Coronary artery (tissue), 2 donors: Measurements from ENCODE around the gene GIGYF1.

Experiments
- DNase-seq: peaks from one replicate; pipeline ENCODE4 v3.0.0-alpha.2; 2017; ENCODE audit warnings: low spot score
- H3K27ac ChIP-seq, 2 donors: fragments of 200-600 bp; sonication (generic); one replicate each; pipeline ENCODE4 v1.5.1; 2016 to 2019
- H3K4me3 ChIP-seq: fragments of 200-600 bp; sonication (generic); 2 replicates; pipeline ENCODE4 v1.5.1; 2016; ENCODE audit warnings: mild to moderate bottlenecking, moderate library complexity
- CTCF ChIP-seq: fragments of 200-600 bp; sonication (generic); IDR thresholded peaks from one replicate; pipeline ENCODE4 v1.5.1; 2019; ENCODE audit warnings: antibody characterized with exemption

Gene GIGYF1

GRCh38 chr7:100641860-100642533 lies 52.1 kb downstream of the GIGYF1 start:
- no peak overlapping the region for H3K27ac ChIP-seq
- DNase-seq = no peak
- no peak for TF ChIP-seq CTCF
- H3K4me3 ChIP-seq = no peak overlapping the region

- TF ChIP-seq CTCF = no peak
These were observed 52.6 kb downstream of the GIGYF1 start, which contains the start of gene TFR2 for GRCh38 chr7:100641463-100641859. TFR2 (minus strand) TSS chr7:100641552; CDS start chr7:100641509, 43 bp downstream.

GRCh38 chr7:100640517-100641440 lies 53.3 kb downstream of the GIGYF1 start:
- TF ChIP-seq CTCF = no peak
- no peak for DNase-seq
- Histone ChIP-seq H3K27ac (no peak overlapping the region), H3K4me3 (no peak overlapping the region)

More at GRCh38 chr7:100641463-100641859, 52.6 kb downstream of the GIGYF1 start, which contains the start of gene TFR2:
- no peak within 1 kb of the TSS for H3K4me3 ChIP-seq
- no peak within 1 kb of the TSS for H3K27ac ChIP-seq
- DNase-seq = no peak

- H3K4me3 ChIP-seq = no peak overlapping the region
- no peak for DNase-seq
- no peak for TF ChIP-seq CTCF
- H3K27ac ChIP-seq = no peak overlapping the region
These were observed 54.0 kb downstream of the GIGYF1 start for GRCh38 chr7:100639995-100640516.

GRCh38 chr7:100632951-100633717 lies 60.9 kb downstream of the GIGYF1 start:
- no peak overlapping the region for H3K27ac ChIP-seq
- peak overlapping the region; percentile 72 for H3K4me3 ChIP-seq
- TF ChIP-seq CTCF = no peak
- no peak for DNase-seq

- TF ChIP-seq CTCF = no peak
- H3K27ac ChIP-seq = no peak overlapping the region
- no peak overlapping the region for H3K4me3 ChIP-seq
- no peak for DNase-seq
These were observed 64.0 kb downstream of the GIGYF1 start for GRCh38 chr7:100630066-100630465.
